ENCODE measurements around the gene ARNT2. TPM values are rescaled to one million over a fixed set of nuclear protein-coding genes. Genes with fewer than 3 reads are reported as not detected.

Gene ARNT2
- total RNA-seq, 2 donors from 2014 or later = not detected

Other genes with a start within 250 kb of the ARNT2 start
- not detected for gene CTXND1, start 152.2 kb upstream of the ARNT2 start, total RNA-seq